HepG2 (cell line): Measurements from ENCODE around the gene TMEFF2. TPM values are rescaled to one million over a fixed set of nuclear protein-coding genes. Genes with fewer than 3 reads are reported as not detected.

Experiments used
- ATAC-seq: fragments of 200-7000 bp; cut with Tn5 transposase; 3 replicates; pipeline ENCODE4 v1.9.1; 2020; ENCODE audit warnings: mild to moderate bottlenecking, moderate library complexity
- BruUV-seq: library from RNA; stranded (reverse); fragments of 400-500 nt; replicated peaks from 2 replicates; lab custom pipeline; 2021; lab: Mats Ljungman, UMichigan
- CTCF ChIA-PET: fragments of 300-600 bp; formaldehyde crosslinking; extraction: SDS; loops from one replicate; lab custom pipeline; 2021; ENCODE audit warnings: low total read pairs, inconsistent platforms, low intra/inter-chr PET ratio; lab: Yijun Ruan, JAX
- POLR2A ChIA-PET: fragments of 350-600 bp; sonication (Branson Sonifier 250); formaldehyde crosslinking; loops from one replicate; lab custom pipeline; 2020; ENCODE audit warnings: antibody characterized with exemption, inconsistent platforms; lab: Yijun Ruan, JAX
- DNase-seq: peaks from one replicate; pipeline ENCODE4 v3.0.0-alpha.2; 2015; ENCODE audit warnings: low spot score
- FAIRE-seq: peaks from 3 replicates; lab custom pipeline; 2011; peaks lifted over from hg19 to GRCh38; lab: Jason Lieb, UNC
- H2AFZ ChIP-seq: one replicate; pipeline ENCODE4 v1.6.1; 2011; ENCODE audit warnings: low read length, inconsistent platforms
- H3K27ac ChIP-seq: fragments of 300-600 bp; 3 replicates; pipeline ENCODE4 v1.8.0; 2011; ENCODE audit warnings: mixed run types, mild to moderate bottlenecking, mixed read lengths, low read length, inconsistent platforms; ENCODE audit not compliant: insufficient read depth; ENCODE audit errors: extremely low read length
- H3K27me3 ChIP-seq, 2 experiments: fragments of 200-600 bp in 1 of 2; 2 replicates in 1 of 2; 3 replicates in 1 of 2; pipeline versions ENCODE4 v1.6.0 to v1.8.0; 2011; ENCODE audit warnings: low read length in 2 of 2, mild to moderate bottlenecking in 2 of 2, moderate library complexity in 2 of 2, inconsistent platforms in 1 of 2; ENCODE audit not compliant: insufficient read depth in 2 of 2, control insufficient read depth in 1 of 2
- H3K36me3 ChIP-seq, 2 experiments: fragments of 200-600 bp in 1 of 2; replicated peaks in 1 of 2; 2 replicates in 1 of 2; 3 replicates in 1 of 2; pipeline versions ENCODE4 v1.5.1 to v1.8.0; 2011; ENCODE audit warnings: low read length in 2 of 2, inconsistent platforms in 1 of 2; ENCODE audit not compliant: insufficient read depth in 2 of 2, control insufficient read depth in 1 of 2
- H3K4me1 ChIP-seq: 2 replicates; pipeline ENCODE4 v1.5.1; 2012; ENCODE audit warnings: low read length, inconsistent platforms; ENCODE audit not compliant: insufficient read depth
- H3K4me2 ChIP-seq: 2 replicates; pipeline ENCODE4 v1.6.0; 2011; ENCODE audit warnings: low read depth, low read length, inconsistent platforms
- H3K4me3 ChIP-seq, 3 experiments: fragments of 200-600 bp in 1 of 3; sonication (generic), shearing (Covaris generic) in 1 of 3; replicated peaks in 1 of 3; 2 replicates each; pipeline ENCODE4 v1.5.1; 2011 to 2016; ENCODE audit warnings: low read length in 3 of 3, inconsistent platforms in 2 of 3, low read depth in 2 of 3, mild to moderate bottlenecking in 2 of 3, control low read depth in 1 of 3, mixed read lengths in 1 of 3; ENCODE audit not compliant: insufficient read depth in 1 of 3
- H3K79me2 ChIP-seq: one replicate; pipeline ENCODE4 v1.6.1; 2011; ENCODE audit warnings: low read length, inconsistent platforms; ENCODE audit not compliant: insufficient read depth
- H3K9ac ChIP-seq: 2 replicates; pipeline ENCODE4 v1.6.0; 2011; ENCODE audit warnings: mild to moderate bottlenecking, low read depth, low read length, inconsistent platforms; ENCODE audit not compliant: insufficient read depth
- H3K9me3 ChIP-seq: 2 replicates; pipeline ENCODE4 v1.5.1; 2012; ENCODE audit warnings: mild to moderate bottlenecking, low read length
- H4K20me1 ChIP-seq: 2 replicates; pipeline ENCODE4 v1.6.0; 2011; ENCODE audit warnings: inconsistent platforms, mild to moderate bottlenecking, low read length, moderate library complexity; ENCODE audit not compliant: insufficient read depth
- CBFB ChIP-seq: sonication (generic); formaldehyde crosslinking; IDR thresholded peaks from 2 replicates; pipeline ENCODE4 v1.4.0; 2020; ENCODE audit warnings: missing genetic modification reagents
- CEBPB ChIP-seq: IDR thresholded peaks from 2 replicates; pipeline ENCODE4 v1.6.1; 2011; ENCODE audit warnings: low read depth, low read length, improper control_type of control experiment, borderline replicate concordance
- CEBPG ChIP-seq: IDR thresholded peaks from 2 replicates; pipeline ENCODE4 v1.6.1; 2016
- E2F5 ChIP-seq: sonication (generic); formaldehyde crosslinking; conservative IDR thresholded peaks from 2 replicates; pipeline ENCODE4 v1.4.0; 2020; ENCODE audit warnings: missing genetic modification reagents
- FOSL2 ChIP-seq: sonication (generic); formaldehyde crosslinking; IDR thresholded peaks from 2 replicates; pipeline ENCODE4 v1.4.0; 2020; ENCODE audit warnings: missing genetic modification reagents
- TCF12 ChIP-seq, 2 experiments: fragments of 450-650 bp in 1 of 2; sonication (generic) in 1 of 2; formaldehyde crosslinking in 1 of 2; IDR thresholded peaks; 2 replicates each; pipeline versions ENCODE4 v1.6.1 to v1.8.0; 2017 to 2022; ENCODE audit warnings: antibody characterized with exemption in 1 of 2, mild to moderate bottlenecking in 1 of 2, missing genetic modification reagents in 1 of 2, moderate library complexity in 1 of 2
- ZFP37 ChIP-seq: sonication (generic); formaldehyde crosslinking; IDR thresholded peaks from 2 replicates; pipeline ENCODE4 v1.4.0; 2020; ENCODE audit warnings: missing genetic modification reagents, borderline replicate concordance
- ZNF274 ChIP-seq: sonication (generic); formaldehyde crosslinking; IDR thresholded peaks from 2 replicates; pipeline ENCODE4 v1.5.1; 2020; ENCODE audit warnings: mild to moderate bottlenecking, missing genetic modification reagents
- ZNF292 ChIP-seq: sonication (generic); formaldehyde crosslinking; IDR thresholded peaks from 2 replicates; pipeline ENCODE4 v1.8.1; 2022; ENCODE audit warnings: mild to moderate bottlenecking, low read depth, missing genetic modification reagents, borderline replicate concordance
- ZNF639 ChIP-seq: conservative IDR thresholded peaks from 2 replicates; pipeline ENCODE4 v1.6.1; 2018; ENCODE audit warnings: missing genetic modification reagents
- ZNF709 ChIP-seq: sonication (generic); formaldehyde crosslinking; IDR thresholded peaks from 2 replicates; pipeline ENCODE4 v1.5.0; 2020; ENCODE audit warnings: mild to moderate bottlenecking, missing genetic modification reagents
- WGBS: methylation state at CpG from one replicate; pipeline ENCODE4 v1.1.6; 2017; ENCODE audit warnings: low lambda C conversion rate; 5-methylcytosine and 5-hydroxymethylcytosine counted together
- in situ Hi-C: cut with HindIII; loops from 2 replicates; pipeline ENCODE4 v1.10.0; 2017; ENCODE audit warnings: low pct_unique_long_range_greater_than_20kb; ENCODE audit not compliant: extremely low pct_ligation_motif_present
- intact Hi-C: fragments of 100-400 bp; cut with micrococcal nuclease; formaldehyde crosslinking; loops from one replicate; pipeline ENCODE4 v1.10.0; 2022; ENCODE audit not compliant: unreplicated experiment
- polyA plus RNA-seq, 8 experiments: library from polyadenylated mRNA; depleted of rRNA in 3 of 8; stranded (reverse) in 7 of 8; unstranded in 1 of 8; fragments of >200 nt; fragmentation: Illumina TruSeq in 4 of 8; extraction: Trizol in 4 of 8; gene quantifications; 2 replicates each; pipeline versions ENCODE4 v1.2.1 to v1.2.3, GENCODE V29; 2011 to 2016; ENCODE audit warnings: low read depth in 4 of 8, missing spikeins in 1 of 8, mixed read lengths in 1 of 8; ENCODE audit not compliant: insufficient read depth in 1 of 8
- total RNA-seq, 5 experiments: library from RNA; depleted of rRNA; stranded (reverse); fragments of >200 nt; fragmentation: Illumina TruSeq; extraction: Trizol; gene quantifications; 2 replicates each; pipeline ENCODE4 v1.2.3, GENCODE V29; 2016; ENCODE audit warnings: low read depth in 1 of 5
- TF ChIP-seq, protein P1 (sequence below): sonication (generic); formaldehyde crosslinking; IDR thresholded peaks from 2 replicates; pipeline ENCODE4 v1.5.0; 2020; ENCODE audit warnings: mild to moderate bottlenecking, missing genetic modification reagents, moderate library complexity
- TF ChIP-seq, protein P2 (sequence below): sonication (generic); formaldehyde crosslinking; IDR thresholded peaks from 2 replicates; pipeline ENCODE4 v1.5.0; 2020; ENCODE audit warnings: mild to moderate bottlenecking, missing genetic modification reagents, borderline replicate concordance

TMEFF2 gene
- total and polyA plus RNA-seq, 2 of the 13 experiments (the other 11 are each of a cell fraction or from before 2014, with no cell fraction given): not detected

DNA sequence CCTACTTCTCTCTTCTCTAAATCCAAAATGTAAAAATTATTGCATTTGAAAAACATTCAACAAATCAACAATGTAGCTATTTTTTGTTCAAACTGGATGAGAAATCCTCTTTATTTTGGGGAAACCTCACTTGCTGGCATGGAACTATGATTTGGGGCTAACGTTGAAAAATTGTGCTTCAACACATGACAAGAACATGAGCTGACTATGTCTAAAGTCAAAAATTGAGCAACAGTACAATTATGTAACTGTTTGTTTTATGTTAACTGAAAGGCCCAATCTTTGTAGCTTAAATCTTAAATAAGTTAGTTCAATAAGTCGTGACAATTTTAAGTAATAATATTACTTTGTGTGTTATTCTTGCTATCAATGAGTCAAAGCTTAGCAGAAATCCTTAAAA lies 67.3 kb downstream of the TMEFF2 start:
- no peaks in the 10 kb centered on the region for H3K36me3 ChIP-seq
- H2AFZ ChIP-seq: no peak overlapping the region
- ChIA-PET CTCF (no interaction called here), POLR2A (no interaction called here)
- ATAC-seq (no peak), DNase-seq (no peak), FAIRE-seq (peak; percentile 34)
- intact Hi-C loops (no loop called here), in situ Hi-C loops (no loop called here)
- BruUV-seq: no TSS peak
- H3K27ac ChIP-seq: no peak overlapping the region
- H3K79me2 ChIP-seq: no peaks in the 10 kb centered on the region
- 2% methylated on average over 2 of the region's 2 CpGs for WGBS
- no peaks in the 10 kb centered on the region for H3K4me1 ChIP-seq
- H3K9ac ChIP-seq: no peak overlapping the region
- H3K4me2 ChIP-seq: no peak overlapping the region
- no peak overlapping the region for H3K4me3 ChIP-seq
- H3K9me3 ChIP-seq: no peaks in the 10 kb centered on the region
- no peaks in the 10 kb centered on the region for H4K20me1 ChIP-seq
- H3K27me3 ChIP-seq: no peaks in the 10 kb centered on the region
- TF ChIP-seq CEBPB (0 out of 2 replicates have a peak, but pooled peaks have one; percentile 20), TCF12 (IDR thresholded peaks at IDR 0.05) (no peak), TCF12 (CRISPR knock-in tag; IDR thresholded peaks at IDR 0.05) (no peak), CEBPG (CRISPR knock-in tag) (peak; percentile 28; the same call in 1 of the 2 replicates), ZNF639 (CRISPR knock-in tag) (no peak), E2F5 (CRISPR knock-in tag) (no peak), ZNF274 (CRISPR knock-in tag) (no peak), ZNF709 (CRISPR knock-in tag) (no peak), CBFB (CRISPR knock-in tag) (no peak), ZFP37 (CRISPR knock-in tag) (no peak), FOSL2 (CRISPR knock-in tag) (no peak), ZNF292 (CRISPR knock-in tag) (no peak)
- TF ChIP-seq, protein P1, sequence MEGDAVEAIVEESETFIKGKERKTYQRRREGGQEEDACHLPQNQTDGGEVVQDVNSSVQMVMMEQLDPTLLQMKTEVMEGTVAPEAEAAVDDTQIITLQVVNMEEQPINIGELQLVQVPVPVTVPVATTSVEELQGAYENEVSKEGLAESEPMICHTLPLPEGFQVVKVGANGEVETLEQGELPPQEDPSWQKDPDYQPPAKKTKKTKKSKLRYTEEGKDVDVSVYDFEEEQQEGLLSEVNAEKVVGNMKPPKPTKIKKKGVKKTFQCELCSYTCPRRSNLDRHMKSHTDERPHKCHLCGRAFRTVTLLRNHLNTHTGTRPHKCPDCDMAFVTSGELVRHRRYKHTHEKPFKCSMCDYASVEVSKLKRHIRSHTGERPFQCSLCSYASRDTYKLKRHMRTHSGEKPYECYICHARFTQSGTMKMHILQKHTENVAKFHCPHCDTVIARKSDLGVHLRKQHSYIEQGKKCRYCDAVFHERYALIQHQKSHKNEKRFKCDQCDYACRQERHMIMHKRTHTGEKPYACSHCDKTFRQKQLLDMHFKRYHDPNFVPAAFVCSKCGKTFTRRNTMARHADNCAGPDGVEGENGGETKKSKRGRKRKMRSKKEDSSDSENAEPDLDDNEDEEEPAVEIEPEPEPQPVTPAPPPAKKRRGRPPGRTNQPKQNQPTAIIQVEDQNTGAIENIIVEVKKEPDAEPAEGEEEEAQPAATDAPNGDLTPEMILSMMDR (CRISPR knock-in tag): no peak
- TF ChIP-seq, protein P2, sequence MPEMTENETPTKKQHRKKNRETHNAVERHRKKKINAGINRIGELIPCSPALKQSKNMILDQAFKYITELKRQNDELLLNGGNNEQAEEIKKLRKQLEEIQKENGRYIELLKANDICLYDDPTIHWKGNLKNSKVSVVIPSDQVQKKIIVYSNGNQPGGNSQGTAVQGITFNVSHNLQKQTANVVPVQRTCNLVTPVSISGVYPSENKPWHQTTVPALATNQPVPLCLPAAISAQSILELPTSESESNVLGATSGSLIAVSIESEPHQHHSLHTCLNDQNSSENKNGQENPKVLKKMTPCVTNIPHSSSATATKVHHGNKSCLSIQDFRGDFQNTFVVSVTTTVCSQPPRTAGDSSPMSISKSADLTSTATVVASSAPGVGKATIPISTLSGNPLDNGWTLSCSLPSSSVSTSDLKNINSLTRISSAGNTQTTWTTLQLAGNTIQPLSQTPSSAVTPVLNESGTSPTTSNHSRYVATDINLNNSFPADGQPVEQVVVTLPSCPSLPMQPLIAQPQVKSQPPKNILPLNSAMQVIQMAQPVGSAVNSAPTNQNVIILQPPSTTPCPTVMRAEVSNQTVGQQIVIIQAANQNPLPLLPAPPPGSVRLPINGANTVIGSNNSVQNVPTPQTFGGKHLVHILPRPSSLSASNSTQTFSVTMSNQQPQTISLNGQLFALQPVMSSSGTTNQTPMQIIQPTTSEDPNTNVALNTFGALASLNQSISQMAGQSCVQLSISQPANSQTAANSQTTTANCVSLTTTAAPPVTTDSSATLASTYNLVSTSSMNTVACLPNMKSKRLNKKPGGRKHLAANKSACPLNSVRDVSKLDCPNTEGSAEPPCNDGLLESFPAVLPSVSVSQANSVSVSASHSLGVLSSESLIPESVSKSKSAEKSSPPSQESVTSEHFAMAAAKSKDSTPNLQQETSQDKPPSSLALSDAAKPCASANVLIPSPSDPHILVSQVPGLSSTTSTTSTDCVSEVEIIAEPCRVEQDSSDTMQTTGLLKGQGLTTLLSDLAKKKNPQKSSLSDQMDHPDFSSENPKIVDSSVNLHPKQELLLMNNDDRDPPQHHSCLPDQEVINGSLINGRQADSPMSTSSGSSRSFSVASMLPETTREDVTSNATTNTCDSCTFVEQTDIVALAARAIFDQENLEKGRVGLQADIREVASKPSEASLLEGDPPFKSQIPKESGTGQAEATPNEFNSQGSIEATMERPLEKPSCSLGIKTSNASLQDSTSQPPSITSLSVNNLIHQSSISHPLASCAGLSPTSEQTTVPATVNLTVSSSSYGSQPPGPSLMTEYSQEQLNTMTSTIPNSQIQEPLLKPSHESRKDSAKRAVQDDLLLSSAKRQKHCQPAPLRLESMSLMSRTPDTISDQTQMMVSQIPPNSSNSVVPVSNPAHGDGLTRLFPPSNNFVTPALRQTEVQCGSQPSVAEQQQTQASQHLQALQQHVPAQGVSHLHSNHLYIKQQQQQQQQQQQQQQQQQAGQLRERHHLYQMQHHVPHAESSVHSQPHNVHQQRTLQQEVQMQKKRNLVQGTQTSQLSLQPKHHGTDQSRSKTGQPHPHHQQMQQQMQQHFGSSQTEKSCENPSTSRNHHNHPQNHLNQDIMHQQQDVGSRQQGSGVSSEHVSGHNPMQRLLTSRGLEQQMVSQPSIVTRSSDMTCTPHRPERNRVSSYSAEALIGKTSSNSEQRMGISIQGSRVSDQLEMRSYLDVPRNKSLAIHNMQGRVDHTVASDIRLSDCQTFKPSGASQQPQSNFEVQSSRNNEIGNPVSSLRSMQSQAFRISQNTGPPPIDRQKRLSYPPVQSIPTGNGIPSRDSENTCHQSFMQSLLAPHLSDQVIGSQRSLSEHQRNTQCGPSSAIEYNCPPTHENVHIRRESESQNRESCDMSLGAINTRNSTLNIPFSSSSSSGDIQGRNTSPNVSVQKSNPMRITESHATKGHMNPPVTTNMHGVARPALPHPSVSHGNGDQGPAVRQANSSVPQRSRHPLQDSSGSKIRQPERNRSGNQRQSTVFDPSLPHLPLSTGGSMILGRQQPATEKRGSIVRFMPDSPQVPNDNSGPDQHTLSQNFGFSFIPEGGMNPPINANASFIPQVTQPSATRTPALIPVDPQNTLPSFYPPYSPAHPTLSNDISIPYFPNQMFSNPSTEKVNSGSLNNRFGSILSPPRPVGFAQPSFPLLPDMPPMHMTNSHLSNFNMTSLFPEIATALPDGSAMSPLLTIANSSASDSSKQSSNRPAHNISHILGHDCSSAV (CRISPR knock-in tag): no peak
